MCF 10A (cell line): Measurements from ENCODE around the gene CDK17. TPM values are rescaled to one million over a fixed set of nuclear protein-coding genes. Genes with fewer than 3 reads are reported as not detected.
"Not testable (repeated sequence)": the region's sequence is repeated elsewhere in the genome, so short reads cannot be mapped to it uniquely, and the experiment has no call there.

Experiments
- BruUV-seq: library from RNA; stranded (reverse); fragments of 400-500 nt; replicated peaks from 2 replicates; lab custom pipeline; 2021; lab: Mats Ljungman, UMichigan
- CTCF ChIA-PET: fragments of 300-600 bp; sonication (Branson Sonifier 250); formaldehyde crosslinking; extraction: SDS; loops from one replicate; lab custom pipeline; 2021; ENCODE audit warnings: antibody characterized with exemption, inconsistent platforms; lab: Yijun Ruan, JAX
- POLR2A ChIA-PET: fragments of 300-600, 350-650 bp; sonication (Branson Sonifier 250); formaldehyde crosslinking; extraction: SDS; loops from one replicate; lab custom pipeline; 2020; ENCODE audit warnings: antibody characterized with exemption, inconsistent platforms; lab: Yijun Ruan, JAX
- DNase-seq: peaks from one replicate; pipeline ENCODE4 v3.0.0-alpha.2; 2018; ENCODE audit not compliant: unreplicated experiment
- H3K27ac Mint-ChIP-seq: one replicate; pipeline ENCODE4 v1.8.0; 2022; ENCODE audit warnings: mild to moderate bottlenecking, low read depth, mixed read lengths; ENCODE audit not compliant: unreplicated experiment
- H3K27me3 Mint-ChIP-seq: one replicate; pipeline ENCODE4 v1.8.0; 2022; ENCODE audit warnings: mixed read lengths; ENCODE audit not compliant: insufficient read depth, unreplicated experiment
- H3K36me3 Mint-ChIP-seq: one replicate; pipeline ENCODE4 v1.8.0; 2022; ENCODE audit warnings: mild to moderate bottlenecking, moderate library complexity, mixed read lengths; ENCODE audit not compliant: insufficient read depth, unreplicated experiment
- H3K4me1 Mint-ChIP-seq: one replicate; pipeline ENCODE4 v1.8.0; 2022; ENCODE audit warnings: mixed read lengths; ENCODE audit not compliant: insufficient read depth, unreplicated experiment
- H3K4me3 Mint-ChIP-seq: one replicate; pipeline ENCODE4 v1.8.0; 2022; ENCODE audit warnings: mild to moderate bottlenecking, moderate library complexity, mixed read lengths; ENCODE audit not compliant: unreplicated experiment
- H3K9me3 Mint-ChIP-seq: one replicate; pipeline ENCODE4 v1.8.0; 2022; ENCODE audit warnings: mixed read lengths; ENCODE audit not compliant: unreplicated experiment
- CTCF ChIP-seq: fragments of 200-600 bp; IDR thresholded peaks from one replicate; pipeline ENCODE4 v1.8.0; 2022; ENCODE audit warnings: antibody characterized with exemption, mild to moderate bottlenecking; ENCODE audit not compliant: unreplicated experiment
- intact Hi-C: fragments of 100-400 bp; cut with micrococcal nuclease; formaldehyde crosslinking; loops from 2 replicates; pipeline ENCODE4 v1.14.1; 2022
- total RNA-seq: library from RNA; stranded (reverse); gene quantifications from 2 replicates; pipeline ENCODE4 v1.2.3, GENCODE V29; 2022

The CDK17 gene
- total RNA-seq, 1 experiment from 2014 or later: 49.8 TPM

DNA sequence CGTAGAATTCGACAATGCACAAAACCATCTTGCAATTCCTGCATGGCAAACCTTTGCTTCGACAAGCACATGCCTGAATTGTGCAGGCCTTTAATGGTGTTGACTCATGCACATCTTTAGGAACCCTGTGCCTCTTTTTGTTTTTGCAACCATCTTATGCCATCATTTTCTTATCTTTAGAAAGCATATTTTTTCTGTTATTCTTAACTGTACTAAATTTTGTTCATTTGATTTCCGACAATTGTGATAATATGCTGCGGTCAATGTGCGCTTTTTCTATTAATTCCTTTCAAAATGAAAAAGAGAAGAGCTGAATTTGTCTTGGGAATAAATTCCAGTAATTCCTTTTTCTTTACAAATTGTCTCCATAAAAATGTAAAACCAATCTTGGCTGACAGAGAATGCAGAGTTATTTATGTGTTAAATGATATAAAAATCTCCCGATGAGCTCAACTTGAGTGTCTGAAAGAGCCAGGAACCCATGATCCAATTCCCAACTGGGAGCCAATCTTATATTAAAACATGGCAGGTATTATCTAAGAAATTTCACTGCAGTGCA is 20.1 kb upstream of the CDK17 start:
- Mint-ChIP-seq H3K4me3 (no peak overlapping the region), H3K9me3 (no peaks in the 10 kb centered on the region), H3K27ac (no peak overlapping the region), H3K27me3 (no peaks in the 10 kb centered on the region), H3K4me1 (peaks cover 20% of the 10 kb centered on the region), H3K36me3 (peaks cover 19% of the 10 kb centered on the region)
- ChIA-PET CTCF (interaction anchor here (0.6 to 1.3 kb wide), 4 partner anchors 19 to 73 kb away, joined by 3 to 4 read pairs (median 4); partner anchors contain the start of gene CFAP54), POLR2A (interaction anchor here (1.0 to 6.4 kb wide), 2 partner anchors 21 to 1216 kb away, joined by 3 to 93 read pairs; partner anchors contain the start of gene CDK17)
- intact Hi-C loops: no loop called here
- BruUV-seq: no TSS peak
- no peak for DNase-seq
- TF ChIP-seq CTCF: no peak

DNA sequence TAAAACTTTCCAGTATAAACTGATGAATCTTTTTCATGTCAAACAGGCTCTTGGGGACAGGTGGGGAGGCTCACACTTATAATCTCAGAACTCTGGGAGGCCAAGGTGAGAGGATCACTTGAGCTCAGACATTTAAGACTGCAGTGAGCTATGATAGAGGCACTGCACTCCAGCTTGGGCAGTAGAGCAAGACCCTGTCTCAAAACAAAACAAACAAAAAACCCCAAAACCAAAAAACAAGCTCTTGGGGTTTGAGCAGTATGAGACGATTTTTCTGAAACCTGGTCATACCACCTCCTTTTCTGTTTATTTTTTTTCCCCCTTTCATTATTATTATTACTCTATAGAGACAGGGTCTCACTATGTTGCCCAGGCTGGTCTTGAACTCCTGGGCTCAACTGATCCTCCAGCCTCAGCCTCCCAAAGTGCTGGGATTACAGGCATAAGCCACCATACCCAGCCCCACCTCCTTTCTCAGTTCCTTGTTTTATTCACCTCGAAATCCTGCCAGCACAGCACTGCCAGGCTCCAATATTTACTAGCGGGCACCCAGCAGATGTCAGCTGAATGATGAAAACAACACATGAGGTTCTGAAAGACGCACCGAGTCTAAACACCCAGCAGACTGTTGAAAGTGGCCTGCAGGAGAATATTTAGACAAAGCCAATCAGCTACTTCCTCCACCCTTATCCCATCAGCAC is 19.5 kb upstream of the CDK17 start:
- no peak for TF ChIP-seq CTCF
- DNase-seq: no peak
- Mint-ChIP-seq H3K27ac (no peak overlapping the region), H3K36me3 (peaks cover 19% of the 10 kb centered on the region), H3K4me1 (peaks cover 17% of the 10 kb centered on the region), H3K4me3 (no peak overlapping the region), H3K27me3 (no peaks in the 10 kb centered on the region), H3K9me3 (no peaks in the 10 kb centered on the region)
- BruUV-seq: no TSS peak
- intact Hi-C loops: no loop called here
- POLR2A ChIA-PET: interaction anchor here (0.9 to 6.4 kb wide), 3 partner anchors 20 to 1215 kb away, joined by 3 to 93 read pairs (median 3); partner anchors contain the start of gene CDK17
- CTCF ChIA-PET: interaction anchor here (0.6 to 1.3 kb wide), 3 partner anchors 45 to 82 kb away, joined by 3 to 4 read pairs (median 4); partner anchors contain the start of gene CFAP54

GRCh38 chr12:96417688-96418087 is 17.4 kb upstream of the CDK17 start:
- BruUV-seq, H3K27me3 Mint-ChIP-seq, H3K9me3 Mint-ChIP-seq, intact Hi-C loops, DNase-seq, H3K4me3 Mint-ChIP-seq: not testable (repeated sequence)
- Mint-ChIP-seq H3K36me3 (peaks cover 19% of the 10 kb centered on the region), H3K4me1 (peaks cover 14% of the 10 kb centered on the region), H3K27ac (peak overlapping the region; percentile 87)
- POLR2A ChIA-PET: interaction anchor here (0.7 to 6.4 kb wide), 6 partner anchors 9 to 370 kb away, joined by 3 to 93 read pairs (median 4); partner anchors contain the start of gene CDK17
- CTCF ChIA-PET: interaction anchor here (0.7 to 1.3 kb wide), 4 partner anchors 10 to 203 kb away, joined by 3 to 4 read pairs (median 4); no protein-coding TSS in a partner anchor

- peak; percentile 97 for DNase-seq
- BruUV-seq: TSS peak; percentile 60
- Mint-ChIP-seq H3K4me3 (peak overlapping the region; percentile 57), H3K9me3 (no peaks in the 10 kb centered on the region), H3K4me1 (peaks cover 14% of the 10 kb centered on the region), H3K27ac (peak overlapping the region; percentile 87), H3K27me3 (no peaks in the 10 kb centered on the region), H3K36me3 (peaks cover 10% of the 10 kb centered on the region)
- intact Hi-C loops: loop anchor here (1.0 kb wide), 2 partner anchors 15 to 73 kb away; partner anchors contain the start of gene CFAP54
- no peak for TF ChIP-seq CTCF
- ChIA-PET CTCF (interaction anchor here (1.2 kb wide), 1 partner anchor 201 kb away, joined by 3 read pairs; no protein-coding TSS in a partner anchor), POLR2A (interaction anchor here (0.6 to 6.4 kb wide), 16 partner anchors 10 to 381 kb away, joined by 3 to 93 read pairs (median 4); partner anchors contain the start of genes CDK17, CFAP54 and LTA4H)
These were observed 16.0 kb upstream of the CDK17 start for GRCh38 chr12:96416033-96416799.
